ENCODE results near the gene MLC1. TPM values are rescaled to one million over a fixed set of nuclear protein-coding genes. Genes with fewer than 3 reads are reported as not detected.

The MLC1 gene
- total and polyA plus RNA-seq, 4 donors: 0.16 to 2.1 (median 0.39) TPM; not detected in 1

- DNase-seq: peak in 1 of 2 donors; percentile 72
- 57 to 64% methylated on average over 29 of the region's 29 CpGs for WGBS, 2 donors
- no peak for ATAC-seq (ENCODE audit: low FRiP score)
- Histone ChIP-seq H3K27ac (ENCODE audit: low read depth in 1 of 2, low read length in 2 of 2) (no peak within 1 kb of the TSS), H3K4me1 (ENCODE audit: control insufficient read depth in 1 of 2, insufficient read depth in 2 of 2, low read length in 2 of 2) (no peaks in the 10 kb centered on the region), H3K4me3 (ENCODE audit: low read length in 2 of 2) (no peak within 1 kb of the TSS), H3K9me3 (ENCODE audit: control insufficient read depth, low read length) (no peaks in the 10 kb centered on the region), H3K27me3 (ENCODE audit: control insufficient read depth in 1 of 2, insufficient read depth in 2 of 2, low read length in 1 of 2) (no peaks in the 10 kb centered on the region), H3K36me3 (ENCODE audit: control insufficient read depth in 1 of 2, insufficient read depth in 2 of 2, low read length in 1 of 2) (no peaks in the 10 kb centered on the region)
- intact Hi-C loops (cut with DNase I): no loop called here
Observed at GRCh38 chr22:50012211-50013181, 72.7 kb downstream of the MLC1 start, which contains the start of gene IL17REL. TSS of gene IL17REL (minus strand) at chr22:50012765. CDS start at chr22:50012646, 119 bp downstream.

GRCh38 chr22:50011447-50012210, 73.6 kb downstream of the MLC1 start:
- no peaks in the 10 kb centered on the region for H3K27me3 ChIP-seq (ENCODE audit: control insufficient read depth in 1 of 2, insufficient read depth in 2 of 2, low read length in 1 of 2)
- no peaks in the 10 kb centered on the region for H3K9me3 ChIP-seq (ENCODE audit: control insufficient read depth, low read length)
- no peaks in the 10 kb centered on the region for H3K36me3 ChIP-seq (ENCODE audit: control insufficient read depth in 1 of 2, insufficient read depth in 2 of 2, low read length in 1 of 2)
- DNase-seq (peak in 1 of 2 donors; percentile 62), ATAC-seq (ENCODE audit: low FRiP score) (no peak)
- no peak overlapping the region for H3K27ac ChIP-seq (ENCODE audit: low read depth in 1 of 2, low read length in 2 of 2)
- H3K4me1 ChIP-seq (ENCODE audit: control insufficient read depth in 1 of 2, insufficient read depth in 2 of 2, low read length in 2 of 2): no peaks in the 10 kb centered on the region
- intact Hi-C loops (cut with DNase I): no loop called here
- no peak overlapping the region for H3K4me3 ChIP-seq (ENCODE audit: low read length in 2 of 2)
- WGBS, 2 donors: 51 to 55% methylated on average over 18 of the region's 18 CpGs

DNA sequence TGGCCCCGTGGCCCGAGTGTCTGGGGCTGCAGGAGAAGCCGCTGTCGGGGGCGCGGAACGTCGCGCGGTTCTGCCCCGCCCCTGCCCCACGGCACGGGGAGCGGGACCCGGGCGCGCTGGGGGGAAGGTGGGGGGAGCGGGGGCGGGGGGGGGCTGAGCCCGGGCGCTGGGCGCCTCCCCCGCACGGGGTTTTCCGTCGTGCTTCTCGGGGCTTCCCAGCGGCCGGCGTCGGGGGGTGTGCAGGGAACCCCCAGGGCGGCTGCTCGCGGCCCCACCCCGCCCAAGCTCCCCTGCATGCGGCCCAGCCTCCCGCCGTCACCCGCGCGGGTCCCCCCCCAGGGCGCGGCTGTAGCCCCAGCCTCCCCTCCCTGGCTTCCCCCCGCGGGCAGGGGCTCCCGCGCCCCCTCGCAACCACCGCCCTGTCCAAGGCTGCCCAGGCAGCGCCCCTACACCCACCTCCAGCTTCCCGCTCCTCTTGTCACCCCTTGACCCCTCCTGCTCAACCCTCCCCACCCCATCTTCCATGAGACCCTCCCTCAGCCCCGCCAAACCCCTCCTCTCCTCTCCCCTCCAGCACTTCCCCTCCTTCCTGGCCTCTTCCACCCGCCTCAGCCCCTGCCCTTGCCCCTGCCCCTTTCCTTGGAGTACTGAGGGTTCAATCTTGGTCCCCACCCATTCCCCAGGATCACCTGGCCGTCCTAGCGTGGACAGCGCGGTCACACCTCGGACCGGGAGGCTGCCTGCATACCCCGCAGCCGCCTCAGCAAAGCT, 74.4 kb downstream of the MLC1 start:
- no peak overlapping the region for H3K27ac ChIP-seq (ENCODE audit: low read depth in 1 of 2, low read length in 2 of 2)
- H3K9me3 ChIP-seq (ENCODE audit: control insufficient read depth, low read length): no peaks in the 10 kb centered on the region
- H3K4me3 ChIP-seq (ENCODE audit: low read length in 2 of 2): no peak overlapping the region
- ATAC-seq (ENCODE audit: low FRiP score) (no peak), DNase-seq (peak in 1 of 2 donors; percentile 72)
- no peaks in the 10 kb centered on the region for H3K36me3 ChIP-seq (ENCODE audit: control insufficient read depth in 1 of 2, insufficient read depth in 2 of 2, low read length in 1 of 2)
- no peaks in the 10 kb centered on the region for H3K4me1 ChIP-seq (ENCODE audit: control insufficient read depth in 1 of 2, insufficient read depth in 2 of 2, low read length in 2 of 2)
- 5 to 11% methylated on average over 19 to 61 of the region's 61 CpGs for WGBS, 2 donors
- intact Hi-C loops (cut with DNase I): no loop called here
- H3K27me3 ChIP-seq (ENCODE audit: control insufficient read depth in 1 of 2, insufficient read depth in 2 of 2, low read length in 1 of 2): no peaks in the 10 kb centered on the region

- Histone ChIP-seq H3K27me3 (ENCODE audit: control insufficient read depth in 1 of 2, insufficient read depth in 2 of 2, low read length in 1 of 2) (no peaks in the 10 kb centered on the region), H3K9me3 (ENCODE audit: control insufficient read depth, low read length) (no peaks in the 10 kb centered on the region), H3K36me3 (ENCODE audit: control insufficient read depth in 1 of 2, insufficient read depth in 2 of 2, low read length in 1 of 2) (no peaks in the 10 kb centered on the region), H3K4me1 (ENCODE audit: control insufficient read depth in 1 of 2, insufficient read depth in 2 of 2, low read length in 2 of 2) (no peaks in the 10 kb centered on the region), H3K27ac (ENCODE audit: low read depth in 1 of 2, low read length in 2 of 2) (no peak overlapping the region), H3K4me3 (ENCODE audit: low read length in 2 of 2) (no peak overlapping the region)
- WGBS, 2 donors: 62 to 63% methylated on average over 46 of the region's 46 CpGs
- intact Hi-C loops (cut with DNase I): no loop called here
- ATAC-seq (ENCODE audit: low FRiP score) (peak; percentile 64), DNase-seq (peak in 1 of 2 donors; percentile 71)
Observed at GRCh38 chr22:50009765-50010675, 75.2 kb downstream of the MLC1 start.

Other genes starting within 250 kb of the MLC1 start
- 1 to 10 TPM; 8.6 to 9.7 TPM for gene ZBED4, start 231.6 kb downstream of the MLC1 start, total RNA-seq
- 1 to 10 TPM; 1.3 to 1.9 TPM for gene ZBED4, start 231.6 kb downstream of the MLC1 start, polyA plus RNA-seq
- 10 to 100 TPM; 13.7 to 18.7 TPM for gene ALG12, start 167.0 kb downstream of the MLC1 start, total RNA-seq
- gene ALG12, start 167.0 kb downstream of the MLC1 start, polyA plus RNA-seq: 10 to 100 TPM in 1 of 2 donors, 1 to 10 TPM in 1; 3.0 to 13.4 TPM
- 10 to 100 TPM; 31.2 to 41.6 TPM for gene CRELD2, start 166.8 kb downstream of the MLC1 start, total RNA-seq
- gene CRELD2, start 166.8 kb downstream of the MLC1 start, polyA plus RNA-seq: 10 to 100 TPM; 12.6 to 43.5 TPM
- 10 to 100 TPM; 41.4 to 74.9 TPM for gene PIM3, start 124.7 kb downstream of the MLC1 start, total RNA-seq
- gene PIM3, start 124.7 kb downstream of the MLC1 start, polyA plus RNA-seq: 10 to 100 TPM; 11.0 to 16.0 TPM
- gene IL17REL, start 72.7 kb downstream of the MLC1 start, total RNA-seq: not detected
- gene IL17REL, start 72.7 kb downstream of the MLC1 start, polyA plus RNA-seq: under 1 TPM in 1 of 2 donors, not detected in 1; 0.05 TPM
- not detected for gene TTLL8, start 27.1 kb downstream of the MLC1 start, total RNA-seq
- gene TTLL8, start 27.1 kb downstream of the MLC1 start, polyA plus RNA-seq: not detected
- gene MOV10L1, start 4.6 kb upstream of the MLC1 start, total RNA-seq: 1 to 10 TPM in 1 of 2 donors, under 1 TPM in 1; 0.10 to 3.2 TPM
- gene MOV10L1, start 4.6 kb upstream of the MLC1 start, polyA plus RNA-seq: 1 to 10 TPM; 1.5 to 4.2 TPM
- 1 to 10 TPM in 1 of 2 donors, under 1 TPM in 1; 0.62 to 1.2 TPM for gene PANX2, start 85.3 kb upstream of the MLC1 start, total RNA-seq
- gene PANX2, start 85.3 kb upstream of the MLC1 start, polyA plus RNA-seq: 1 to 10 TPM in 1 of 2 donors, under 1 TPM in 1; 0.97 to 1.4 TPM
- 10 to 100 TPM; 27.1 to 33.4 TPM for gene TRABD, start 100.5 kb upstream of the MLC1 start, total RNA-seq
- 10 to 100 TPM; 13.5 to 53.2 TPM for gene TRABD, start 100.5 kb upstream of the MLC1 start, polyA plus RNA-seq
- gene SELENOO, start 115.6 kb upstream of the MLC1 start, total RNA-seq: 10 to 100 TPM; 14.2 to 21.6 TPM
- 100 to 1,000 TPM in 1 of 2 donors, 10 to 100 TPM in 1; 11.6 to 105 TPM for gene SELENOO, start 115.6 kb upstream of the MLC1 start, polyA plus RNA-seq
- gene TUBGCP6, start 159.6 kb upstream of the MLC1 start, total RNA-seq: 10 to 100 TPM; 29.0 to 49.5 TPM
- 100 to 1,000 TPM in 1 of 2 donors, 1 to 10 TPM in 1; 7.0 to 134 TPM for gene TUBGCP6, start 159.6 kb upstream of the MLC1 start, polyA plus RNA-seq
- 10 to 100 TPM; 19.8 to 47.8 TPM for gene HDAC10, start 165.8 kb upstream of the MLC1 start, total RNA-seq
- gene HDAC10, start 165.8 kb upstream of the MLC1 start, polyA plus RNA-seq: 10 to 100 TPM in 1 of 2 donors, 1 to 10 TPM in 1; 5.5 to 57.3 TPM
- gene MAPK12, start 176.3 kb upstream of the MLC1 start, total RNA-seq: 10 to 100 TPM in 1 of 2 donors, 1 to 10 TPM in 1; 9.2 to 22.9 TPM
- 10 to 100 TPM in 1 of 2 donors, 1 to 10 TPM in 1; 1.6 to 19.0 TPM for gene MAPK12, start 176.3 kb upstream of the MLC1 start, polyA plus RNA-seq
- 10 to 100 TPM; 10.7 to 23.2 TPM for gene MAPK11, start 185.0 kb upstream of the MLC1 start, total RNA-seq
- 10 to 100 TPM in 1 of 2 donors, under 1 TPM in 1; 0.13 to 14.9 TPM for gene MAPK11, start 185.0 kb upstream of the MLC1 start, polyA plus RNA-seq
- gene PLXNB2, start 222.2 kb upstream of the MLC1 start, total RNA-seq: 100 to 1,000 TPM; 139 to 210 TPM
- gene PLXNB2, start 222.2 kb upstream of the MLC1 start, polyA plus RNA-seq: 100 to 1,000 TPM in 1 of 2 donors, 10 to 100 TPM in 1; 46.0 to 214 TPM
- 1 to 10 TPM; 2.3 to 7.0 TPM for gene DENND6B, start 241.6 kb upstream of the MLC1 start, total RNA-seq
- gene DENND6B, start 241.6 kb upstream of the MLC1 start, polyA plus RNA-seq: 1 to 10 TPM in 1 of 2 donors, under 1 TPM in 1; 0.25 to 7.5 TPM

Measured in aorta (tissue), 5 donors.